ENCODE results near the gene ZDHHC22.
A peak's percentile ranks its signal among the peaks of the same experiment; 100 is the strongest.

DNA sequence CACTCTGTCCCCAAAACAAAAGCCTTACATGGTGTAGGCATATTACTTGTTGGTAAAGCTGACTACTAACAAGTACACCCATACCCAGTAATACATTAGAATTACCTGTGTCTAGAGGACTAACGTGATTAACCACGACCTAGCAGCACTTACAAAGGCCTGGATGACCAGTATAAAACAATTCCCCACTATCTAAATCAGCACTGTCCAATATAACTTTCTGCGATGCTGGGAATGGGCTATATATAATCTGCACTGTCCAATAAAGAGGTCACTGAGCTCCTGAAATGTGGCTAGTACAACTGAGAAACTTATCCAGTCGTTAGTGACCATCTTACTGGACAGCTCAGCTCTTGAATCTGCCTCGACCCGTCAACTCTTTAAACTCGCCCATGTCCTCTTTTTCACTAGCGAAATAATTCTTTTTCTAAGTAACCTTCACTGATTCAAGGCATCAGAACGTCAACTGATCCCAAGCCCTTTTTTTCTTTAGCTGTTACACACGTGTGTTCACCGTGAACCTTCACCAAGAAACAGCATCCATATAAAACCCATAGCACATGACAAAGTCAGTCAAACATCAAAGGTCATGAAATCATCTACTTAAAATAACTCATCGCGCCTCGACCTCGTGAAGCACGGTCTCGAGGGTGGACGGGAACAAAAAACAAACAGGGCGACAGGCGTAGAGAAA lies 44.4 kb downstream of the ZDHHC22 start:
- TF ChIP-seq EZH2 (conservative IDR thresholded peaks at IDR 0.05; ENCODE audit: low read depth, low read length): no peak
- TF ChIP-seq, protein P1, sequence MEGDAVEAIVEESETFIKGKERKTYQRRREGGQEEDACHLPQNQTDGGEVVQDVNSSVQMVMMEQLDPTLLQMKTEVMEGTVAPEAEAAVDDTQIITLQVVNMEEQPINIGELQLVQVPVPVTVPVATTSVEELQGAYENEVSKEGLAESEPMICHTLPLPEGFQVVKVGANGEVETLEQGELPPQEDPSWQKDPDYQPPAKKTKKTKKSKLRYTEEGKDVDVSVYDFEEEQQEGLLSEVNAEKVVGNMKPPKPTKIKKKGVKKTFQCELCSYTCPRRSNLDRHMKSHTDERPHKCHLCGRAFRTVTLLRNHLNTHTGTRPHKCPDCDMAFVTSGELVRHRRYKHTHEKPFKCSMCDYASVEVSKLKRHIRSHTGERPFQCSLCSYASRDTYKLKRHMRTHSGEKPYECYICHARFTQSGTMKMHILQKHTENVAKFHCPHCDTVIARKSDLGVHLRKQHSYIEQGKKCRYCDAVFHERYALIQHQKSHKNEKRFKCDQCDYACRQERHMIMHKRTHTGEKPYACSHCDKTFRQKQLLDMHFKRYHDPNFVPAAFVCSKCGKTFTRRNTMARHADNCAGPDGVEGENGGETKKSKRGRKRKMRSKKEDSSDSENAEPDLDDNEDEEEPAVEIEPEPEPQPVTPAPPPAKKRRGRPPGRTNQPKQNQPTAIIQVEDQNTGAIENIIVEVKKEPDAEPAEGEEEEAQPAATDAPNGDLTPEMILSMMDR (CRISPR knock-in tag; IDR thresholded peaks at IDR 0.05): no peak
- TF ChIP-seq, protein P2, sequence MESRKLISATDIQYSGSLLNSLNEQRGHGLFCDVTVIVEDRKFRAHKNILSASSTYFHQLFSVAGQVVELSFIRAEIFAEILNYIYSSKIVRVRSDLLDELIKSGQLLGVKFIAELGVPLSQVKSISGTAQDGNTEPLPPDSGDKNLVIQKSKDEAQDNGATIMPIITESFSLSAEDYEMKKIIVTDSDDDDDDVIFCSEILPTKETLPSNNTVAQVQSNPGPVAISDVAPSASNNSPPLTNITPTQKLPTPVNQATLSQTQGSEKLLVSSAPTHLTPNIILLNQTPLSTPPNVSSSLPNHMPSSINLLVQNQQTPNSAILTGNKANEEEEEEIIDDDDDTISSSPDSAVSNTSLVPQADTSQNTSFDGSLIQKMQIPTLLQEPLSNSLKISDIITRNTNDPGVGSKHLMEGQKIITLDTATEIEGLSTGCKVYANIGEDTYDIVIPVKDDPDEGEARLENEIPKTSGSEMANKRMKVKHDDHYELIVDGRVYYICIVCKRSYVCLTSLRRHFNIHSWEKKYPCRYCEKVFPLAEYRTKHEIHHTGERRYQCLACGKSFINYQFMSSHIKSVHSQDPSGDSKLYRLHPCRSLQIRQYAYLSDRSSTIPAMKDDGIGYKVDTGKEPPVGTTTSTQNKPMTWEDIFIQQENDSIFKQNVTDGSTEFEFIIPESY (CRISPR knock-in tag; IDR thresholded peaks at IDR 0.05): no peak
- TF ChIP-seq, protein P3, sequence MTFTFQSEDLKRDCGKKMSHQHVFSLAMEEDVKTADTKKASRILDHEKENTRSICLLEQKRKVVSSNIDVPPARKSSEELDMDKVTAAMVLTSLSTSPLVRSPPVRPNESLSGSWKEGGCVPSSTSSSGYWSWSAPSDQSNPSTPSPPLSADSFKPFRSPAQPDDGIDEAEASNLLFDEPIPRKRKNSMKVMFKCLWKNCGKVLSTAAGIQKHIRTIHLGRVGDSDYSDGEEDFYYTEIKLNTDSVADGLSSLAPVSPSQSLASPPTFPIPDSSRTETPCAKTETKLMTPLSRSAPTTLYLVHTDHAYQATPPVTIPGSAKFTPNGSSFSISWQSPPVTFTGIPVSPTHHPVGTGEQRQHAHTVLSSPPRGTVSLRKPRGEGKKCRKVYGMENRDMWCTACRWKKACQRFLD (CRISPR knock-in tag; IDR thresholded peaks at IDR 0.05; ENCODE audit: borderline replicate concordance): no peak
- TF ChIP-seq HDAC1 (CRISPR knock-in tag; IDR thresholded peaks at IDR 0.05): no peak
- no peak for TF ChIP-seq NCOA2 (CRISPR knock-in tag; IDR thresholded peaks at IDR 0.05)
- no peak for TF ChIP-seq MED13 (CRISPR knock-in tag; IDR thresholded peaks at IDR 0.05)
- TF ChIP-seq EP300 (IDR thresholded peaks at IDR 0.05; ENCODE audit: low read depth in 2 of 2, low read length in 2 of 2): no peak
- no peak for TF ChIP-seq EP300 (CRISPR knock-in tag; IDR thresholded peaks at IDR 0.05; ENCODE audit: borderline replicate concordance)
- TF ChIP-seq ZFP36 (IDR thresholded peaks at IDR 0.05; ENCODE audit: borderline replicate concordance, low read depth, low read length, partially characterized antibody): no peak
- TF ChIP-seq ZNF530 (CRISPR knock-in tag; IDR thresholded peaks at IDR 0.05; ENCODE audit: low read depth): no peak
- TF ChIP-seq, protein P4, sequence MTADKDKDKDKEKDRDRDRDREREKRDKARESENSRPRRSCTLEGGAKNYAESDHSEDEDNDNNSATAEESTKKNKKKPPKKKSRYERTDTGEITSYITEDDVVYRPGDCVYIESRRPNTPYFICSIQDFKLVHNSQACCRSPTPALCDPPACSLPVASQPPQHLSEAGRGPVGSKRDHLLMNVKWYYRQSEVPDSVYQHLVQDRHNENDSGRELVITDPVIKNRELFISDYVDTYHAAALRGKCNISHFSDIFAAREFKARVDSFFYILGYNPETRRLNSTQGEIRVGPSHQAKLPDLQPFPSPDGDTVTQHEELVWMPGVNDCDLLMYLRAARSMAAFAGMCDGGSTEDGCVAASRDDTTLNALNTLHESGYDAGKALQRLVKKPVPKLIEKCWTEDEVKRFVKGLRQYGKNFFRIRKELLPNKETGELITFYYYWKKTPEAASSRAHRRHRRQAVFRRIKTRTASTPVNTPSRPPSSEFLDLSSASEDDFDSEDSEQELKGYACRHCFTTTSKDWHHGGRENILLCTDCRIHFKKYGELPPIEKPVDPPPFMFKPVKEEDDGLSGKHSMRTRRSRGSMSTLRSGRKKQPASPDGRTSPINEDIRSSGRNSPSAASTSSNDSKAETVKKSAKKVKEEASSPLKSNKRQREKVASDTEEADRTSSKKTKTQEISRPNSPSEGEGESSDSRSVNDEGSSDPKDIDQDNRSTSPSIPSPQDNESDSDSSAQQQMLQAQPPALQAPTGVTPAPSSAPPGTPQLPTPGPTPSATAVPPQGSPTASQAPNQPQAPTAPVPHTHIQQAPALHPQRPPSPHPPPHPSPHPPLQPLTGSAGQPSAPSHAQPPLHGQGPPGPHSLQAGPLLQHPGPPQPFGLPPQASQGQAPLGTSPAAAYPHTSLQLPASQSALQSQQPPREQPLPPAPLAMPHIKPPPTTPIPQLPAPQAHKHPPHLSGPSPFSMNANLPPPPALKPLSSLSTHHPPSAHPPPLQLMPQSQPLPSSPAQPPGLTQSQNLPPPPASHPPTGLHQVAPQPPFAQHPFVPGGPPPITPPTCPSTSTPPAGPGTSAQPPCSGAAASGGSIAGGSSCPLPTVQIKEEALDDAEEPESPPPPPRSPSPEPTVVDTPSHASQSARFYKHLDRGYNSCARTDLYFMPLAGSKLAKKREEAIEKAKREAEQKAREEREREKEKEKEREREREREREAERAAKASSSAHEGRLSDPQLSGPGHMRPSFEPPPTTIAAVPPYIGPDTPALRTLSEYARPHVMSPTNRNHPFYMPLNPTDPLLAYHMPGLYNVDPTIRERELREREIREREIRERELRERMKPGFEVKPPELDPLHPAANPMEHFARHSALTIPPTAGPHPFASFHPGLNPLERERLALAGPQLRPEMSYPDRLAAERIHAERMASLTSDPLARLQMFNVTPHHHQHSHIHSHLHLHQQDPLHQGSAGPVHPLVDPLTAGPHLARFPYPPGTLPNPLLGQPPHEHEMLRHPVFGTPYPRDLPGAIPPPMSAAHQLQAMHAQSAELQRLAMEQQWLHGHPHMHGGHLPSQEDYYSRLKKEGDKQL (CRISPR knock-in tag; IDR thresholded peaks at IDR 0.05; ENCODE audit: low read depth): no peak
- TF ChIP-seq, protein P5, sequence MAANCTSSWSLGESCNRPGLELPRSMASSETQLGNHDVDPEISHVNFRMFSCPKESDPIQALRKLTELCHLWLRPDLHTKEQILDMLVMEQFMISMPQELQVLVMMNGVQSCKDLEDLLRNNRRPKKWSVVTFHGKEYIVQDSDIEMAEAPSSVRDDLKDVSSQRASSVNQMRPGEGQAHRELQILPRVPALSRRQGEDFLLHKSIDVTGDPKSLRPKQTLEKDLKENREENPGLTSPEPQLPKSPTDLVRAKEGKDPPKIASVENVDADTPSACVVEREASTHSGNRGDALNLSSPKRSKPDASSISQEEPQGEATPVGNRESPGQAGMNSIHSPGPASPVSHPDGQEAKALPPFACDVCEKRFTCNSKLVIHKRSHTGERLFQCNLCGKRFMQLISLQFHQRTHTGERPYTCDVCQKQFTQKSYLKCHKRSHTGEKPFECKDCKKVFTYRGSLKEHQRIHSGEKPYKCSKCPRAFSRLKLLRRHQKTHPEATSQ (CRISPR knock-in tag; IDR thresholded peaks at IDR 0.05; ENCODE audit: borderline replicate concordance): 0 out of 2 replicates have a peak, but pooled peaks have one; percentile 13
- TF ChIP-seq, protein P6, sequence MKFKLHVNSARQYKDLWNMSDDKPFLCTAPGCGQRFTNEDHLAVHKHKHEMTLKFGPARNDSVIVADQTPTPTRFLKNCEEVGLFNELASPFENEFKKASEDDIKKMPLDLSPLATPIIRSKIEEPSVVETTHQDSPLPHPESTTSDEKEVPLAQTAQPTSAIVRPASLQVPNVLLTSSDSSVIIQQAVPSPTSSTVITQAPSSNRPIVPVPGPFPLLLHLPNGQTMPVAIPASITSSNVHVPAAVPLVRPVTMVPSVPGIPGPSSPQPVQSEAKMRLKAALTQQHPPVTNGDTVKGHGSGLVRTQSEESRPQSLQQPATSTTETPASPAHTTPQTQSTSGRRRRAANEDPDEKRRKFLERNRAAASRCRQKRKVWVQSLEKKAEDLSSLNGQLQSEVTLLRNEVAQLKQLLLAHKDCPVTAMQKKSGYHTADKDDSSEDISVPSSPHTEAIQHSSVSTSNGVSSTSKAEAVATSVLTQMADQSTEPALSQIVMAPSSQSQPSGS (CRISPR knock-in tag; IDR thresholded peaks at IDR 0.05): no peak
- TF ChIP-seq, protein P7, sequence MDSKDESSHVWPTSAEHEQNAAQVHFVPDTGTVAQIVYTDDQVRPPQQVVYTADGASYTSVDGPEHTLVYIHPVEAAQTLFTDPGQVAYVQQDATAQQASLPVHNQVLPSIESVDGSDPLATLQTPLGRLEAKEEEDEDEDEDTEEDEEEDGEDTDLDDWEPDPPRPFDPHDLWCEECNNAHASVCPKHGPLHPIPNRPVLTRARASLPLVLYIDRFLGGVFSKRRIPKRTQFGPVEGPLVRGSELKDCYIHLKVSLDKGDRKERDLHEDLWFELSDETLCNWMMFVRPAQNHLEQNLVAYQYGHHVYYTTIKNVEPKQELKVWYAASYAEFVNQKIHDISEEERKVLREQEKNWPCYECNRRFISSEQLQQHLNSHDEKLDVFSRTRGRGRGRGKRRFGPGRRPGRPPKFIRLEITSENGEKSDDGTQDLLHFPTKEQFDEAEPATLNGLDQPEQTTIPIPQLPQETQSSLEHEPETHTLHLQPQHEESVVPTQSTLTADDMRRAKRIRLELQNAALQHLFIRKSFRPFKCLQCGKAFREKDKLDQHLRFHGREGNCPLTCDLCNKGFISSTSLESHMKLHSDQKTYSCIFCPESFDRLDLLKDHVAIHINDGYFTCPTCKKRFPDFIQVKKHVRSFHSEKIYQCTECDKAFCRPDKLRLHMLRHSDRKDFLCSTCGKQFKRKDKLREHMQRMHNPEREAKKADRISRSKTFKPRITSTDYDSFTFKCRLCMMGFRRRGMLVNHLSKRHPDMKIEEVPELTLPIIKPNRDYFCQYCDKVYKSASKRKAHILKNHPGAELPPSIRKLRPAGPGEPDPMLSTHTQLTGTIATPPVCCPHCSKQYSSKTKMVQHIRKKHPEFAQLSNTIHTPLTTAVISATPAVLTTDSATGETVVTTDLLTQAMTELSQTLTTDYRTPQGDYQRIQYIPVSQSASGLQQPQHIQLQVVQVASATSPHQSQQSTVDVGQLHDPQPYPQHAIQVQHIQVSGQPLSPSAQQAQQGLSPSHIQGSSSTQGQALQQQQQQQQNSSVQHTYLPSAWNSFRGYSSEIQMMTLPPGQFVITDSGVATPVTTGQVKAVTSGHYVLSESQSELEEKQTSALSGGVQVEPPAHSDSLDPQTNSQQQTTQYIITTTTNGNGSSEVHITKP (CRISPR knock-in tag; IDR thresholded peaks at IDR 0.05; ENCODE audit: low read depth): no peak

Measured in HepG2 (cell line).